ENCODE data around the gene PROCR.

DNA sequence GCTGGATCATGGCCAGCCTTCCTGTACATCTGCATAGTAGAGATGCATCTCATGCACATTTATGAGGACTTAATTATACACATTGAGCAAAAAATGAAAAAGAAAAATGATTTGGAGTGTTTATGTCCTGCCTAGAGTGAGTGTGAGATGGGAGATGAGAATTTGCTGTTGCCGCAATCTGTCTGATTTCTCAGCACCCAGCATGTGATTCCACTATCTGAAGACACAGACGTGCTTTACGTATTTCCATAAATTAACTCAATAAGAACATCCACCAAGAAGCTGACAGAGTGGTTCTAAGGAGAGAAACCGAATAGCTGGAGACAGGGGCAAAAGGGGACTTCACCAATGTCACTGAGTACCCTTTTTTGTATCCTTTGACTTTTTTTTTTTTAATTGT, 39.9 kb upstream of the PROCR start:
- TF ChIP-seq, protein P1, sequence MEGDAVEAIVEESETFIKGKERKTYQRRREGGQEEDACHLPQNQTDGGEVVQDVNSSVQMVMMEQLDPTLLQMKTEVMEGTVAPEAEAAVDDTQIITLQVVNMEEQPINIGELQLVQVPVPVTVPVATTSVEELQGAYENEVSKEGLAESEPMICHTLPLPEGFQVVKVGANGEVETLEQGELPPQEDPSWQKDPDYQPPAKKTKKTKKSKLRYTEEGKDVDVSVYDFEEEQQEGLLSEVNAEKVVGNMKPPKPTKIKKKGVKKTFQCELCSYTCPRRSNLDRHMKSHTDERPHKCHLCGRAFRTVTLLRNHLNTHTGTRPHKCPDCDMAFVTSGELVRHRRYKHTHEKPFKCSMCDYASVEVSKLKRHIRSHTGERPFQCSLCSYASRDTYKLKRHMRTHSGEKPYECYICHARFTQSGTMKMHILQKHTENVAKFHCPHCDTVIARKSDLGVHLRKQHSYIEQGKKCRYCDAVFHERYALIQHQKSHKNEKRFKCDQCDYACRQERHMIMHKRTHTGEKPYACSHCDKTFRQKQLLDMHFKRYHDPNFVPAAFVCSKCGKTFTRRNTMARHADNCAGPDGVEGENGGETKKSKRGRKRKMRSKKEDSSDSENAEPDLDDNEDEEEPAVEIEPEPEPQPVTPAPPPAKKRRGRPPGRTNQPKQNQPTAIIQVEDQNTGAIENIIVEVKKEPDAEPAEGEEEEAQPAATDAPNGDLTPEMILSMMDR (conservative IDR thresholded peaks at IDR 0.05; ENCODE audit: low read length): no peak
- no peak for TF ChIP-seq EZH2phosphoT487 (IDR thresholded peaks at IDR 0.05; ENCODE audit: borderline replicate concordance)

Measured in Loucy (cell line).